NCI-H2196 treated with DMSO at 0.1 percent for 48 hours (cell line): ENCODE results near the gene SH2D3A.
A peak's percentile ranks its signal among the peaks of the same experiment; 100 is the strongest.
"Not testable (repeated sequence)": the region's sequence is repeated elsewhere in the genome, so short reads cannot be mapped to it uniquely, and the experiment has no call there.

Experiments
- DNase-seq: peaks from one replicate; lab custom pipeline; 2025; ENCODE audit not compliant: unreplicated experiment; lab: John Stamatoyannopoulos, UW

SH2D3A gene

DNA sequence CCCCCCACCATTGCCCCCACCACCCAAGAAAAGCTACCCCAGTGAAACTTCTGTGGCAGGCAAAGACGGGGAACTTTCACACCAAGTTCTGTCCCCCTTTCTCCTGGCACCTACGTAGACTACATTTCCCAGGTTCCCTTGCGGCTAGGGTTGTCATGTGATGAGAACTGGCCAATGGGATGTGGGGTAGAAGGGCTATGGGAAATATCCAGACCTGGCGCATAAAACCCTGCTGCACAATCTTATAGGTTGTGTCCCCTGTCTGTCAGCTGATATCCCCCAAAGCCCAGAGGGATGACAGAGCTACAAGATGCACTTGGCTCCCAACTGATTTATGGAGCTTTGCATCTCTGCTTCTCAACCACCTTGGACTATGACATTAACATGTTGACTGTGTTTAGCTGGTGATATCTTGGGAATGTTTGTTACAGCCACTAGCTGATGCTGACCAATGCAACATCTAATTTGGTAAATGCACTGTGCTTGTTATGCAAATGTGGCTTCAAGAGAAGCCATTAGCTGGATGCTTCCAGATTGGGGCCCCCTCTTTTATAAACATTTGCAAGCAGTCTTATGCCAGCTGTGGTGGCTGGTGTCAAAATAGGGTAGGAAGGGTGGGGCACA is 6.1 kb downstream of the SH2D3A start:
- DNase-seq: no peak

- DNase-seq: no peak
Measured at GRCh38 chr19:6760606-6761005, 6.6 kb downstream of the SH2D3A start.

GRCh38 chr19:6754653-6755463 is 12.4 kb downstream of the SH2D3A start:
- no peak for DNase-seq

DNA sequence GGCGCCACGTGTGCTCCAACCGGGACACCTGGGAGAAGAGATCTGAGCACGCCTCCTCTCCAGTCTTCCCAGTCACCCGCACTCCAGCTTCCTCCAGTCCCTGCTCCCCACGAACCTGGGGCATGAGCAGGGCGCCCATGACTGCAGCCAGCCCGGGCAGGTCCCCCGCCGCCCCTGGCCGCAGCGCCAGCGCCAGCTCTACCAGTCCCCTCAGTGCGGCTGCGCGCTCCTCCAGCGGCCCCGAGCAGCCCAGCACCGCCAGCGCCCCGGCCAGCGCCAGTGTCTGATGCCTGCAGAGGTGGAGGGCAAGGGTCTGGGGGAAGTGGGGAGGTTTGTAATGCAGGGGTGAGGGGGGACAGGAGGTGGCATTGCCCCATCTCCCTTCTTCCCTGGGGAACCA is 13.1 kb downstream of the SH2D3A start:
- no peak for DNase-seq

GRCh38 chr19:6753178-6754031 is 13.8 kb downstream of the SH2D3A start:
- no peak for DNase-seq

DNA sequence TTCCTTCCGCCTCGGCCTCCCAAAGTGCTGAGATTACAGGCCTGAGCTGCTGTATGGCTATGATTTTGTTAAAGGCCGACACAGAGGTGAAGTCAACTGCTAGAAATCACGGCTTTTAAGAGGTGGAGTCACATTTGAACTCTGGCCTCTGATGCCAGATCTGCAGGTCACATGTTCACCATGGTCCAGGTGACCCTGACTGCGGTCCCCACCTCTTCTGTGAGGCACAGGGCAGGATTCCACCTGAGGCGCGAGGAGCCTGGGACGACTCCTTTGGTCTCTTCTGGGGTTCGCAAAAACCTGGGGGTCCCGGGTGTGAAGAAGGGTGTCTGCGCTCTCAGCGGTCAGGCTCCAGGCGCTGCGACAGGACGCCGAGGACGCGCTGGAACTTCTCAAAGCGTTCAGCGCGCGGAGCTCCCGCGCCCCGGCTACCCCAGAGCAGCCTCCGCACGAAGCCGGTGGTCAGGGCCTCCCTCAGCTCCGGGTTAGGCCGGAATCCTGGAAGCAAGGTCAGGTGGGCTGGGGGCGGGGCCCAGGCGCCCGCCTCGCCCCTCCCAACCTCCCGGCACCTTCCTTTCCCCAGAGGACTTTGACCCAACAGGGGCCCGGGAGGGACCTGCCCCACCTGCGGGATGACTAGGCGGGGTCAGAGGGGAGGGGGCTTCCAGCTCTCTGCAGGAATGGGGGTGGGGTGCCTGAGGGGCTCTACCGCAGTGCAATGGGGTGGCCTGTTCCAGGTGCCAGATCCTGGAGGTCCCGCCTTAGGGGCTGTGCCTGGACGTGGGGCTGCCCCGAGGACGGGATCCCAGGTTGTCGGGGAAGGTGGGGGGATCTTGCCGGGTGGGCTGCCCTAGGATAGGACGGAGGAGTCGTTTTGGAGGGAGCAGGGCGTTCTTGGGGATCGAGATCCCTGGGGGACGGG is 14.7 kb downstream of the SH2D3A start:
- no peak for DNase-seq

DNA sequence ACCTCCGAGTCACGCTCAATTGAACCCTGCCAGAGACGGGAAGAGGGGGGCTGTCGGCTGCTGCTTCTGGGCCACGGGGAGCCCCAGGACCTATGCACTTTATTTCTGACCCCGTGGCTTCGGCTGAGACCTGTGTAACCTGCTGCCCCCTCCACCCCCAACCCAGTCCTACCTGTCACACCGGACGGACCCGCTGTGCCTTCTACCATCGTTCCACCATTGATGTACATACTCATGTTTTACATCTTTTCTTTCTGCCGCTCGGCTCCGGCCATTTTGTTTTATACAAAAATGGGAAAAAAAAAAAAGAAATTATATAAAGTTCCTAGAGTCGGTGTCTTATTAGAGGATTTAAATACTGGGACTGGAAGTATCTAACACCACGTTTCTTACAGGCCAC is 16.0 kb downstream of the SH2D3A start:
- no peak for DNase-seq

DNA sequence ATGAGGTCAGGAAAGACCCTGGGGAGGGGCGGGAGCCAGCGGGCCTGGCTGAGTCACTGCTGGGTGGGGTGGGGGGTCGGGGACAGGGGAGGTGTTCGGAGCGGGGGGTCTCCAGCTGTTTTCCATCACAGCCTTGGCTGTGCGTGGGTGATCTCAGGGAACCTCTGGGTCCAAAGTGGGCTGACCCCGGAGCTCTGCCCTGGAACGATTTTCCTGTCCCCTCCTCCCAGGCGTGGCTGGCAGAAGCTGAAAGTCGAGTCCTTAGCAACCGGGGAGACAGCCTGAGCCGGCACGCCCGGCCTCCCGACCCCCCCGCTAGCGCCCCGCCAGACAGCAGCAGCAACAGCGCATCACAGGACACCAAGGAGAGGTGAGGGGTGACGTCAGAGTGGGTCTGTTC is 17.2 kb downstream of the SH2D3A start:
- DNase-seq: no peak

DNA sequence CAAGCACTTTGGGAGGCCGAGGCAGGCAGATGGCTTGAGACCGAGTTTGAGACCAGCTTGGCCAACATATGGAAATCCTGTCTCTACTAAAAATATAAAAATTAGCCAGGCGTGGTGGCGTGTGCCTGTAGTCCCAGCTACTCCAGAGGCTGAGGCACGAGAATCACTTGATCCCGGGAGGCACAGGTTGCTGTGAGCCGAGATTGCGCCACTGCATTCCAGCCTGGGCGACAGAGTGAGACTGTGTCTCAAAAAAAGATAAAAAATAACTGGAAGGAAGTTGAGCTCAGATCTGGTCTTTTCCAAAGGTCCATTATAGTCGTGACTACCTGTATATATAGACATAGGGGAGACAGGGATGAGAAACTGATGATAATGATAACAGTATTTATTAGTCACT is 18.7 kb downstream of the SH2D3A start:
- DNase-seq: not testable (repeated sequence)

DNA sequence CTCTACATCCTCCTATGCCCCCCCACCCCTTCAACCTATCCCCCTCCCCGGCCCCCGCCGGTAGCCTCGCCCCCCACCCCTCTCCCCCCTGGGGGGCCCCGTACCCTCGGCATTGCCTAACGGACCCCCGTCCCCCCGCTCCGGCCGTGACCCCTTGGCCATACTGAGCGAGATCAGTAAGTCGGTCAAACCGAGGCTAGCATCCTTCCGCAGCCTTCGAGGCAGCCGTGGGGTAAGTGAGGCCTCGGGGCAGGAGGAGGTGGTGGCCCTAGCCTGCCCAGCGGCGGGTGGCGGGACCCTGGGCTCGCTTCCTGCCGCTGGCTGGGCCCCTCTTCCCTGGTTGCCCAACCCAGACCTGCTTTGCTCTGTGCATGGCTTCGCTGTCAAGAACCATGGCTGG is 21.3 kb downstream of the SH2D3A start:
- no peak for DNase-seq

DNA sequence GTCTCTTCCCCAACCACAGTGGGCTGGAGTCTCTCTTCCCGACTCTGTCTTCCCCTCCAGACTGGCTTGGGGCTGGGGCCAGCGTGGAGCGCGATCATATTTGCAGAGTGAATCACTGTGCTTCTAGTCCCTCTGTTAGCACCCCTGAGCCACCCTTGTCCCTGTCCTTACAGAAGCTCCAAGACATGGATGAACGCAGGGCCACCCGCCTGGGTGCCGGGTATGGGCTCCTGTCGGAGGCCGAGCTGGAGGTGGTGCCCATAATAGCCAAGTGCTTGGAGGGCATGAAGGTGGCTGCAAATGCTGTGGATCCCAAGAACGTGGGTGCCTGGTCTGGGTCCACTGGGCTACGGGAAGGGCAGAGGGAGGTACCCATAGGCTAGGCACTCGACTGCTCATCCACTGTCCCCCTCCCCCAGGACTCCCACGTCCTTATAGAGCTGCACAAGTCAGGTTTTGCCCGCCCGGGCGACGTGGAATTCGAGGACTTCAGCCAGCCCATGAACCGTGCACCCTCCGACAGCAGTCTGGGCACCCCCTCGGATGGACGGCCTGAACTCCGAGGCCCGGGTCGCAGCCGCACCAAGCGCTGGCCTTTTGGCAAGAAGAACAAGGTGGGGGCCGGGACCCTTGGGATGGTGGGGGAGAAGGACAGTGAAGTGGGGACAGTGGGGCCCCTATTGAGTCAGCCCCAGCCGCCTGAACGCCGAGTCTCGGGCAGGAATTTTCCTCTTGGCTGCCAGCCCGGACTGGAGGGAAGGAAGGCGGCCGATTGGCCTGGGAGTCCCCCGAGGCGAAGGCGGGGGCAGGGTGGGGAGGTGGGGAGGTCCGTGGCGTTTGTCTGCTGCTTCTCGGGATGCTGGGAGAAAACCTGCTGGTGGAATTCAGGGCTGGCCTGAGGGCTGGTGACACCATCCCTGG is 22.6 kb downstream of the SH2D3A start:
- no peak for DNase-seq

DNA sequence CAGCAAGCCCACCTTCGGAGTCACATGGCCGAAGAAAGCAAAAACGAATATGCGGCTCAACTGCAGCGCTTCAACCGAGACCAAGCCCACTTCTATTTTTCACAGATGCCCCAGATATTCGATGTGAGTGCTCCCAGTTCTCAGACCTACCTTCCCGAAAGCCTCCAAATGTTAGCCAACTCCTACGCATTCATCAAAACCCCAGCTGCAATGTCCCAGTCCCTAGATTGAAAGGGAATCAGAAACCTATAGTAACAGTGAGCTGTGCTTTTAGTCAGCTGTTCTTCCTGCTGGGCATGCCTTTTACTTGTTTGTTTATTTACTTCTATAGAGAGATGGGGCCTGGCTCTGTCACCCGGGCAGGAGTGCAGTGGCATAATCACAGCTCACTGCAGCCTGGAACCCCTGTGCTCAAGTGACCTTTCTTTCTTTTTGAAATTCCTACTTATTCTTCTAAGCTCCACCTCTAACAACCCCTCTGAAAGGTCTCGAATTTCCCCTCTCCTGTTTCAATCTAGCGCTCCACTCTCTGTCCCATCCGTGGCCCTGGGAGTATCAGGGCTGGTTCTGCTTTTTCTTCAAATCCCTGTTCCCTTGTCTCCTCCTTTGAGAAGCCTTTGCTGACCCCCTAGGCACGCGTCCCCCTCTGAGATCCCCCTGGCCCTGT is 23.4 kb downstream of the SH2D3A start:
- no peak for DNase-seq

- no peak for DNase-seq
Measured at GRCh38 chr19:6743066-6743465, 24.2 kb downstream of the SH2D3A start.

DNA sequence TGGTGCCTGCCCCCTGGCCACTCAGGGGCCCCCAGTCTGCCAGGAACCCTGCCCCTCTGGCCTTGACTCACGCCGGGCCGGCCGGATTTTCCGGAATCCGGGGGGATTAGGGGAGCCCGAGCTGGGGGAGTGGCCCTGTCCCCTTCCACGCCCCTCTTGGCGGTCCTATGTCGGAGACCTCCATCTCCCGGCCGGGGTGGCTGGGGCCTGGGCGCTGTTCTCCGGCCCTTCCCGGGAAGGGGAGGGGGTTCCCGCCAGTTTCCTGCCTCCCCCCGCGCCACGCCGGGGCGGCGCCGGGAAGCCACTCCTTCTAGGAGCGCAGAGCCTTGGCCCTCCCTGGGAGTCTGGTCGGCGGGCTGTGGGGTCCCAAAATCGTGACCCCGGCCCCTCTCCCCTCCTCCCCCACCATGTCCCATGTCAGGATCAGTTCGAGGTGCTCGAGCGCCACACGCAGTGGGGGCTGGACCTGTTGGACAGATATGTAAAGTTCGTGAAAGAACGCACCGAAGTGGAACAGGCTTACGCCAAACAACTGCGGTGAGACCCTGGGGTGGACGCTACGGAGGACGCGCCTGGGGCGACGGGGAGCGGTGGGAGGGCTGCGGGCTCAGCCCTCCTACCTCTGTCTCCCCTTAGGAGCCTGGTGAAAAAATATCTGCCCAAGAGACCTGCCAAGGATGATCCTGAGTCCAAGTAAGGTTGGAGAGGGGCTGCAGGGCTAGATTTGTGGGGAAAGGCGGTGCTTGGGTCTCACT is 26.5 kb downstream of the SH2D3A start:
- DNase-seq: no peak

DNA sequence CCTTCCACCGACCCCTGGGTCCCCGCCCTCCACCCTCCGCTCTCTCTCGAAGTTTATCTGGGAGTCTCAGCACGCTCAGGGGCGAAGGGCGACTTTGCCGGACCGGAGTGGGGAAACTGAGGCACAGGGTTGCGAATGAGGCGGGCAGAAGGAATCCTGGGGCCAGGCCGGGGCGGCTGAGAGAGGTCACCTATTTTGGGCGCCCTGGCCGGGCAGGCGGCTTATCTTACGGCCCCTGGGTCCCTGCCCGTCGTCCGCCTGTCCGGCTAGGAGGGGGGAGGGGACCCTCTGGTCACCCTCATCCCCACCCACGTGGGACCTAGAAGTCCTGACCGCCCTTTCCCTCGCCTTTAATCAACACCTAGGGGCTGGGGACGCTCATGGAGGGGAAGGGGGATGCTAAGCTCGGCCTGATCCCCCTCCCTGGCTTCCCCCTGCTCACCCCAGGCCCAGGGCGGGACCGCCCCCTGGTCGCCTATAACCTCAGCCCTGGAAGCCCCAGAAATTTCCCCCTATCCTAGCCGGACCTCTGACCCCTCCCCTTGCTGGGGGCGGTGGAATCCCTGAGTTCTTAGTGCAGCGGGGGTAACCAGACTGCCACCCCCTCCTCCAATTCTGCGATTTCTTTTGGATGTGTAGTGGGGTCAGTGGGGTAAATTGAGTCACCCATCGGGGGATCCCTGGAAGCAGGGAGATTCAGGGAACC is 27.2 kb downstream of the SH2D3A start:
- no peak for DNase-seq

GRCh38 chr19:6739390-6739882 is 27.8 kb downstream of the SH2D3A start, which contains the start of gene TRIP10:
TRIP10 (plus strand) TSS chr19:6739680; CDS start chr19:6739762, 82 bp downstream.
- peak; percentile 74 for DNase-seq

DNA sequence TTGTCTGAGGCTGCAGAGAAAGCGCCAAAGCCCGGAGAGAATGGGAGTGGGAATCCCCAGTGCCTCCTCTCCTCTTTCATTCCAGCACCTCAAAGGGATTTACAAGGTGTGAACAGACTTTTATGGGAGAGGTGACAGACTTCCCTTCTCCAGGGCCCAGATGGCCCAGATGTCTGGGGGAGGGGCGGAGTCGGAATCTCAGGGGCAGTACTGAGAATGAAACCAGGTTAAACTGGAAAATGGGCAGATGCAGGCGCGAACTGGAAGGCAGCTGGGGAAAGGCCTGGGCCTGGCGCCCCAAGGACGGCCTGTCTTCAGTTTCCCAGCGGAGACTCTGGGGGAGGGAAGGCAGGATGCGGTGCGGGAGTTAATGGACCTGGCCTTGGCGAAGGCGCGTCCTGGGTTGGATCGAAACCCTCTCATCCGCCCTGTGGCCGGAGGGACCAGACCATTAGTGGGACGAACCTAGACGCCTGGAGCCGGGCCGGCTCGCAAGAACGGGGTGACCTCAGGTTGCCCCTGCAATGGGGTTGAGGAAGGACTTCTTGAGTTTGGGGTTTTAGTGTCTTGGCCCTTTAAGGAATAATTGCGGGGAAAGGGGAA is 28.3 kb downstream of the SH2D3A start:
- no peak for DNase-seq
